ENCODE results near the gene TSSK2.

TSSK2 gene

GRCh38 chr22:19169002-19169946 is 38.2 kb downstream of the TSSK2 start:
- DNase-seq (ENCODE audit: low read depth, low spot score): no peak

- DNase-seq (ENCODE audit: low read depth, low spot score): no peak
Measured at GRCh38 chr22:19169947-19170318, 38.8 kb downstream of the TSSK2 start.

GRCh38 chr22:19172213-19173046 is 41.3 kb downstream of the TSSK2 start:
- DNase-seq (ENCODE audit: low read depth, low spot score): no peak

- no peak for DNase-seq (ENCODE audit: low read depth, low spot score)
Measured at GRCh38 chr22:19173047-19174035, 42.2 kb downstream of the TSSK2 start.

- DNase-seq (ENCODE audit: low read depth, low spot score): no peak
Measured at GRCh38 chr22:19174106-19175025, 43.3 kb downstream of the TSSK2 start.

GRCh38 chr22:19175026-19175601 is 44.0 kb downstream of the TSSK2 start:
- DNase-seq (ENCODE audit: low read depth, low spot score): no peak

- no peak for DNase-seq (ENCODE audit: low read depth, low spot score)
Measured at GRCh38 chr22:19175602-19176174, 44.6 kb downstream of the TSSK2 start.

- no peak for DNase-seq (ENCODE audit: low read depth, low spot score)
Measured at GRCh38 chr22:19176175-19176643, 45.1 kb downstream of the TSSK2 start.

GRCh38 chr22:19176732-19177131 is 45.6 kb downstream of the TSSK2 start:
- no peak for DNase-seq (ENCODE audit: low read depth, low spot score)

GRCh38 chr22:19177164-19178064 is 46.3 kb downstream of the TSSK2 start:
- no peak for DNase-seq (ENCODE audit: low read depth, low spot score)

- DNase-seq (ENCODE audit: low read depth, low spot score): peak; percentile 23
Measured at GRCh38 chr22:19178065-19178656, 47.1 kb downstream of the TSSK2 start.

GRCh38 chr22:19178657-19179496 is 47.8 kb downstream of the TSSK2 start, which contains the start of gene SLC25A1:
Gene SLC25A1 (minus strand): TSS chr22:19178736. CDS start chr22:19178673, 63 bp downstream.
- DNase-seq (ENCODE audit: low read depth, low spot score): peak; percentile 59

GRCh38 chr22:19179497-19180048 is 48.5 kb downstream of the TSSK2 start:
- DNase-seq (ENCODE audit: low read depth, low spot score): no peak

GRCh38 chr22:19180234-19180633 is 49.1 kb downstream of the TSSK2 start:
- no peak for DNase-seq (ENCODE audit: low read depth, low spot score)

GRCh38 chr22:19180740-19181410 is 49.8 kb downstream of the TSSK2 start:
- DNase-seq (ENCODE audit: low read depth, low spot score): no peak
